GM23338 (cell line): ENCODE results near the gene CECR2. TPM values are rescaled to one million over a fixed set of nuclear protein-coding genes. Genes with fewer than 3 reads are reported as not detected.

Experiments
- ATAC-seq: fragments of 200-7000 bp; cut with Tn5 transposase; 3 replicates; pipeline ENCODE4 v1.9.1; 2020
- DNase-seq: peaks from one replicate; pipeline ENCODE4 v3.0.0-alpha.2; 2015; ENCODE audit warnings: low spot score
- H2AFZ ChIP-seq: fragments of 200-600 bp; sonication (generic); 2 replicates; pipeline ENCODE4 v1.8.0; 2016; ENCODE audit warnings: antibody characterized with exemption, mild to moderate bottlenecking, moderate library complexity
- H3F3A ChIP-seq: fragments of 200-600 bp; sonication (generic); replicated peaks from 2 replicates; pipeline ENCODE4 v1.8.0; 2017; ENCODE audit warnings: antibody characterized with exemption, mixed run types, low read depth
- H3K27ac ChIP-seq: fragments of 200-600 bp; sonication (generic); 2 replicates; pipeline ENCODE4 v1.6.1; 2016; ENCODE audit warnings: low read depth
- H3K27me3 ChIP-seq: fragments of 200-600 bp; sonication (generic); 2 replicates; pipeline ENCODE4 v1.8.0; 2016; ENCODE audit warnings: mild to moderate bottlenecking, mixed run types, moderate library complexity; ENCODE audit not compliant: insufficient read depth
- H3K36me3 ChIP-seq: fragments of 200-600 bp; sonication (generic); 2 replicates; pipeline ENCODE4 v1.8.0; 2016; ENCODE audit warnings: mild to moderate bottlenecking; ENCODE audit not compliant: insufficient read depth
- H3K4me1 ChIP-seq: fragments of 200-600 bp; sonication (generic); 2 replicates; pipeline ENCODE4 v1.8.0; 2016; ENCODE audit warnings: mild to moderate bottlenecking, moderate library complexity; ENCODE audit not compliant: insufficient read depth
- H3K4me2 ChIP-seq: fragments of 200-600 bp; sonication (generic); 2 replicates; pipeline ENCODE4 v1.7.1; 2017; ENCODE audit warnings: mixed run types
- H3K4me3 ChIP-seq: fragments of 200-600 bp; sonication (generic); 2 replicates; pipeline ENCODE4 v1.6.1; 2016; ENCODE audit warnings: mixed run types
- H3K79me2 ChIP-seq: fragments of 200-600 bp; sonication (generic); replicated peaks from 2 replicates; pipeline ENCODE4 v1.8.0; 2017; ENCODE audit warnings: mild to moderate bottlenecking; ENCODE audit not compliant: insufficient read depth
- H3K9me2 ChIP-seq: fragments of 200-600 bp; sonication (generic); 2 replicates; pipeline ENCODE4 v1.8.0; 2017; ENCODE audit not compliant: insufficient read depth
- H4K20me1 ChIP-seq: fragments of 200-600 bp; sonication (generic); replicated peaks from 2 replicates; pipeline ENCODE4 v1.8.0; 2017; ENCODE audit warnings: mild to moderate bottlenecking; ENCODE audit not compliant: insufficient read depth
- H3K27ac Mint-ChIP-seq: 2 replicates; pipeline ENCODE4 v1.8.0; 2020; ENCODE audit warnings: inconsistent platforms, mild to moderate bottlenecking, moderate library complexity, mixed read lengths
- H3K27me3 Mint-ChIP-seq: 3 replicates; pipeline ENCODE4 v1.8.0; 2022; ENCODE audit warnings: low read depth, mild to moderate bottlenecking, moderate library complexity, mixed read lengths, inconsistent platforms; ENCODE audit not compliant: insufficient read depth, poor library complexity
- H3K36me3 Mint-ChIP-seq: 3 replicates; pipeline ENCODE4 v1.8.0; 2021; ENCODE audit warnings: low read depth, mild to moderate bottlenecking, inconsistent platforms, moderate library complexity, mixed read lengths
- H3K4me1 Mint-ChIP-seq: 3 replicates; pipeline ENCODE4 v1.8.0; 2020; ENCODE audit warnings: mild to moderate bottlenecking, inconsistent platforms, mixed read lengths
- H3K4me3 Mint-ChIP-seq: 3 replicates; pipeline ENCODE4 v1.8.0; 2021; ENCODE audit warnings: moderate library complexity, mild to moderate bottlenecking, inconsistent platforms, mixed read lengths
- H3K9me3 Mint-ChIP-seq: 3 replicates; pipeline ENCODE4 v1.8.0; 2020; ENCODE audit warnings: moderate library complexity, mild to moderate bottlenecking, inconsistent platforms, mixed read lengths
- CTCF ChIP-seq, 2 experiments: fragments of 200-600 bp in 1 of 2; sonication (generic) in 1 of 2; conservative IDR thresholded peaks; 2 replicates each; pipeline versions ENCODE4 v1.5.1 to v1.6.1; 2016 to 2017; ENCODE audit warnings: antibody characterized with exemption in 2 of 2, low read depth in 2 of 2, mild to moderate bottlenecking in 2 of 2, moderate library complexity in 1 of 2
- EZH2 ChIP-seq: fragments of 200-600 bp; sonication (generic); IDR thresholded peaks from one replicate; pipeline ENCODE4 v1.8.0; 2017; ENCODE audit warnings: antibody characterized with exemption, mild to moderate bottlenecking, low read depth; ENCODE audit not compliant: unreplicated experiment
- JUNB ChIP-seq: IDR thresholded peaks from one replicate; pipeline ENCODE4 v1.6.1; 2016; ENCODE audit warnings: antibody characterized with exemption; ENCODE audit not compliant: unreplicated experiment
- POLR2AphosphoS5 ChIP-seq: IDR thresholded peaks from 2 replicates; pipeline ENCODE4 v1.6.1; 2016; ENCODE audit warnings: antibody characterized with exemption, low read depth
- REST ChIP-seq: IDR thresholded peaks from one replicate; pipeline ENCODE4 v1.6.1; 2018; ENCODE audit warnings: antibody characterized with exemption; ENCODE audit not compliant: unreplicated experiment
- STAT1 ChIP-seq: IDR thresholded peaks from one replicate; pipeline ENCODE4 v1.6.1; 2016; ENCODE audit warnings: antibody characterized with exemption; ENCODE audit not compliant: unreplicated experiment
- ZNF331 ChIP-seq: fragments of 250-450 bp; sonication (Bioruptor Pico); IDR thresholded peaks from 2 replicates; pipeline ENCODE4 v1.5.0; 2020; ENCODE audit warnings: low read depth, mild to moderate bottlenecking, moderate library complexity
- ZNF462 ChIP-seq: fragments of 250-450 bp; sonication (Bioruptor Pico); IDR thresholded peaks from 2 replicates; pipeline ENCODE4 v1.5.0; 2020; ENCODE audit warnings: mild to moderate bottlenecking, moderate library complexity
- polyA plus RNA-seq: library from polyadenylated mRNA; unstranded; fragments of >200 nt; fragmentation: Nextera tagmentation; extraction: Ambion mirVana; gene quantifications from 2 replicates; pipeline ENCODE4 v1.2.1, GENCODE V29; 2016
- total RNA-seq: library from RNA; depleted of rRNA; stranded (reverse); fragments of >200 nt; shearing (Covaris generic); gene quantifications from 2 replicates; pipeline ENCODE4 v1.2.3, GENCODE V29; 2014
- TF ChIP-seq, protein P1 (sequence below): IDR thresholded peaks from 2 replicates; pipeline ENCODE4 v1.6.1; 2016; ENCODE audit warnings: antibody characterized with exemption

CECR2 gene
- total and polyA plus RNA-seq, 2 experiments from 2014 or later, result 18.4 to 110 TPM

GRCh38 chr22:17554814-17555213, 185.6 kb downstream of the CECR2 start (continued):
- TF ChIP-seq REST (no peak), POLR2AphosphoS5 (no peak), EZH2 (no peak), CTCF (conservative IDR thresholded peaks at IDR 0.05; ENCODE audit: low read depth in 2 of 2) (no peak), ZNF331 (CRISPR knock-in tag) (no peak)

DNA sequence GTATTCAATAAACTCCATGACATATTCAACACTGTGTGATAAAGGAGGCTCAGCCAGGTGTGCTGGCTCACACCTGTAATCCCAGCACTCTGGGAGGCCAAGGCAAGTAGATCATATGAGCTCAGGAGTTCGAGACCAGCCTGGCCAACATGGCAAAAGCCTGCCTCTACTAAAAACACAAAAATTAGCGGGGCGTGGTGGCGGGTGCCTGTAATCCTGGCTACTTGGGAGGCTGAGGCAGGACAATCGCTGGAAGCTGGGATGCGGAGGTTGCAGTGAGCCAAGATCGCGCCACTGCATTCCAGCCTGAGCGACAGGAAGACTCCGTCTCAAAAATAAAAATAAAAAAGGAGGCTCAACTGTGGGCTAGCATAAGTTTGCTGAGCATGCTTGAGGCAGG, 189.9 kb downstream of the CECR2 start:
- Histone ChIP-seq H3K4me1 (peaks cover 23% of the 10 kb centered on the region), H3F3A (peaks cover 33% of the 10 kb centered on the region)
- no peak for TF ChIP-seq ZNF462
- TF ChIP-seq, protein P1, sequence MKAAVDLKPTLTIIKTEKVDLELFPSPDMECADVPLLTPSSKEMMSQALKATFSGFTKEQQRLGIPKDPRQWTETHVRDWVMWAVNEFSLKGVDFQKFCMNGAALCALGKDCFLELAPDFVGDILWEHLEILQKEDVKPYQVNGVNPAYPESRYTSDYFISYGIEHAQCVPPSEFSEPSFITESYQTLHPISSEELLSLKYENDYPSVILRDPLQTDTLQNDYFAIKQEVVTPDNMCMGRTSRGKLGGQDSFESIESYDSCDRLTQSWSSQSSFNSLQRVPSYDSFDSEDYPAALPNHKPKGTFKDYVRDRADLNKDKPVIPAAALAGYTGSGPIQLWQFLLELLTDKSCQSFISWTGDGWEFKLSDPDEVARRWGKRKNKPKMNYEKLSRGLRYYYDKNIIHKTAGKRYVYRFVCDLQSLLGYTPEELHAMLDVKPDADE, result no peak
- no peak for TF ChIP-seq ZNF331 (CRISPR knock-in tag)
- TF ChIP-seq CTCF (conservative IDR thresholded peaks at IDR 0.05; ENCODE audit: low read depth in 2 of 2), result no peak
- no peak for TF ChIP-seq STAT1
- TF ChIP-seq JUNB, result no peak
- no peak for TF ChIP-seq EZH2

More for the DNA sequence above, 189.9 kb downstream of the CECR2 start:
- peaks cover 21% of the 10 kb centered on the region for H4K20me1 ChIP-seq
- no peak overlapping the region for H3K27ac Mint-ChIP-seq
- peaks cover 31% of the 10 kb centered on the region for H3K36me3 ChIP-seq
- DNase-seq (no peak), ATAC-seq (no peak)
- no peak overlapping the region for H3K27ac ChIP-seq
- no peak overlapping the region for H3K4me3 ChIP-seq
- no peak overlapping the region for H3K4me3 Mint-ChIP-seq
- H2AFZ ChIP-seq, result no peak overlapping the region
- H3K36me3 Mint-ChIP-seq, result peaks cover 73% of the 10 kb centered on the region
- H3K9me2 ChIP-seq, result no peaks in the 10 kb centered on the region
- no peak overlapping the region for H3K4me2 ChIP-seq
- H3K27me3 Mint-ChIP-seq, result peaks cover 35% of the 10 kb centered on the region
- peaks cover 25% of the 10 kb centered on the region for H3K9me3 Mint-ChIP-seq
- H3K27me3 ChIP-seq, result no peaks in the 10 kb centered on the region
- H3K4me1 Mint-ChIP-seq, result peaks cover 20% of the 10 kb centered on the region
- H3K79me2 ChIP-seq, result no peaks in the 10 kb centered on the region
